ENCODE measurements around the gene C2orf76.

- TF ChIP-seq, protein P1, sequence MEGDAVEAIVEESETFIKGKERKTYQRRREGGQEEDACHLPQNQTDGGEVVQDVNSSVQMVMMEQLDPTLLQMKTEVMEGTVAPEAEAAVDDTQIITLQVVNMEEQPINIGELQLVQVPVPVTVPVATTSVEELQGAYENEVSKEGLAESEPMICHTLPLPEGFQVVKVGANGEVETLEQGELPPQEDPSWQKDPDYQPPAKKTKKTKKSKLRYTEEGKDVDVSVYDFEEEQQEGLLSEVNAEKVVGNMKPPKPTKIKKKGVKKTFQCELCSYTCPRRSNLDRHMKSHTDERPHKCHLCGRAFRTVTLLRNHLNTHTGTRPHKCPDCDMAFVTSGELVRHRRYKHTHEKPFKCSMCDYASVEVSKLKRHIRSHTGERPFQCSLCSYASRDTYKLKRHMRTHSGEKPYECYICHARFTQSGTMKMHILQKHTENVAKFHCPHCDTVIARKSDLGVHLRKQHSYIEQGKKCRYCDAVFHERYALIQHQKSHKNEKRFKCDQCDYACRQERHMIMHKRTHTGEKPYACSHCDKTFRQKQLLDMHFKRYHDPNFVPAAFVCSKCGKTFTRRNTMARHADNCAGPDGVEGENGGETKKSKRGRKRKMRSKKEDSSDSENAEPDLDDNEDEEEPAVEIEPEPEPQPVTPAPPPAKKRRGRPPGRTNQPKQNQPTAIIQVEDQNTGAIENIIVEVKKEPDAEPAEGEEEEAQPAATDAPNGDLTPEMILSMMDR (IDR thresholded peaks at IDR 0.05): no peak
- no peak for TF ChIP-seq POLR2A (IDR thresholded peaks at IDR 0.05)
Observed at GRCh38 chr2:119263025-119263424, 103.6 kb downstream of the C2orf76 start.
